SKM-1 treated with dmso at 0.1 percent for 144 hours (cell line): Measurements from ENCODE around the gene ATP6V1A.
"Not testable (repeated sequence)": the region's sequence is repeated elsewhere in the genome, so short reads cannot be mapped to it uniquely, and the experiment has no call there.

Source experiments
- DNase-seq: peaks from one replicate; lab custom pipeline; 2025; ENCODE audit not compliant: unreplicated experiment; lab: John Stamatoyannopoulos, UW

The ATP6V1A gene

DNA sequence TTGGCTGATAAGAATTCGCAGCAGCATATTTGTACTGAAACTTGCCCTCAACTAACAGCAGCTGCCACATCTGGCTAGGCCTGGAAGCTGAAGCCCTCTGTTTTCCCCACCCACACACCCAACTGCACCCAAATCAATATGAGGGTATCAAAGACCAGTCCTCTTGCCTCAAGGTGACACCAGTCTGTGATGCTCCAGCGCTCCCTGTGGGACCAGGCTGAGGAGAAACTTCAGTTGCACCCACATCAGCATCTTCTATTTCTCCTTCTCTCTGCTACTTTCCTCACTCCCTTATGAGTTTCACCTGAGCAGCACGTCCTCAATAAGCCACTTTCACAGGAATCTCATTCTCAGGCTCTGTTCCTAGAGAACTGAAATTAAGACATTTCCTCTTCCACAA lies 73.0 kb downstream of the ATP6V1A start:
- DNase-seq, result no peak

DNA sequence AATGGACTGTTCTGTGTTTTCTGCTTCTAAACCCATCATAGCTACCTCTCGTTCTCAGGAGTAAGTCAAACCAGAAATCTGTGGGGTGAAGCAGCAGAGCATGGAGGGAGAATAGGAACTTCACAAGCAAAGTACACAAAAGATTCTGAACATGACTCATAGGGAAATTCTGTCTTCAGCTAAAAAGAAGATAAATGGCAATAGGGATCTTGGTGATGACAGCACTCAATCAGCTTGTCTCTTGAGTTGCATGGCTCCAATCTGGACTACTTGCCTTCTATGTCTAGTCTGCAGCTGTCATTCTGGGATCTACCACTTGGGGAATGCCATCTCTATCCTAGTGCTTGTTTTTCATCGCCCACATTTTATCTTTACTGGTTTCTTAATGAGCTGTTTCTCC lies 78.3 kb downstream of the ATP6V1A start:
- DNase-seq, result no peak

DNA sequence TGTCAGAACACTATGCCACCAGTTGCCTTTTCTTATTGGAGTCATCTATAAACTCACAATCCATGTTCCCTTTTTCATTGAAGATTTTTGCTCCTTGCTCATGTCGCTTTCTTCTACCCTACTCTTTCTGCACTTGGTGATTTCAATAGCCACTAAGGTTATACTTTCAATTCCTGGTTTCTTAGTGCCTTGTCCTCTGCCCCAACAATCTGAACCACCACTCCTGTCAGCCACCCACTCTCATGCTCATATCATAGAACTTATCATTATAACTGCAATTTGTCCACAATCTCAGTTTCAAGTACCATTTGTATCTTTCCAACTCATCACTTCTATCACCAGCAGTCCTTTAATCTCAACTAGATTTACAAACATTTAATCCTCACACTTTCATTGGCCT lies 81.8 kb downstream of the ATP6V1A start:
- DNase-seq, result no peak

GRCh38 chr3:113829576-113830354 lies 82.9 kb downstream of the ATP6V1A start:
- no peak for DNase-seq

- no peak for DNase-seq
These were observed 84.2 kb downstream of the ATP6V1A start for GRCh38 chr3:113831103-113831355.

DNA sequence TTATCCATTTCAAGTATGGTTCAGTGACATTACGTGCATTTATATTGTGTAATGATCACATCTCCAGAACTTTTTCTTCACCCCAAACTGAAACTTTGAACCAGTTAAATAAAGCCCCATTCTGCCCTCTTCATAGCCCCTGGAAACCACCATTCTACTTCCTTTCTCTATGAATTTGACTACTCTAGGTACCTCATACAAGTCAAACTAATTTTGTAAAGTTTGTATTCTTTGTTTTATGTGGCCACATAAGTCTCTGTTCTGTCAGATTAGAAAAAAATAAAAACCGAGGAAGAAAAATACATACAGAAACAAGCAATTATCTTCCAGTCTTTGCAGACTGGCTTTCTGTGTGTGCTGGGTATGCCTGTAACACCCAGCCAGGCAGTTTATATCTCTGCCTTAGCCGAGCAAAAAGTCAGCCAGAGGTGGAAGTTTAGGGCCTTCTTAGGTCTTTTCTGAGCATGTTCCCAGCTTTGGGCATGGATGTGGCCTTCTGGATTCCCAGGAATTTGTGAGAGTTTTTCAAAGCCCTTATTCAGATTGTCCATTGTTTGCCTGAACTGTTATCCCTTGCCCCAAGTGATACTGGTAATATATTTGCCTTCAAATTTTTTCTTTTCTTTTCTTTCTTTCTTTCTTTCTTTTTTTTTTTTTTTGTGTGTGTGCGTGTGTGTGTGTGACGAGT lies 85.8 kb downstream of the ATP6V1A start:
- DNase-seq, result no peak

DNA sequence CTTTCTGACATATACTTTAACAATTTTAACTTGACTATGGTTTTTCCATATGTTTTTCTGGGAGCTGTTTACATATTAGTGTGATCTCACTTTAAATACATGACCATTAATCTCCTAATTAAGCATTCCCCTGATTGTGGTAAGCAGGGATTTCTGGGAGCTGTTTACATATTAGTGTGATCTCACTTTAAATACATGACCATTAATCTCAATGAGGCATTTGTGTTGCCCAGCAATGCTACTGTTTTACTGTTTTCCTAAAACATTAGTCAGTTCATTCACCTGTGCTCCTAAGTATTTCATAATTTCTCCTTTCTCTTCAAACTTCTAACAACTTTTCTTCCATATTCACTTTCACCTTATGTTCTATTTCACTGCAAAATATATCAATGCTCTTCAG lies 88.1 kb downstream of the ATP6V1A start:
- DNase-seq, result no peak

- peak; percentile 76 for DNase-seq
These were observed 91.9 kb downstream of the ATP6V1A start, which contains the start of gene GRAMD1C for GRCh38 chr3:113838631-113839209. Gene GRAMD1C (plus strand): TSS chr3:113838788. CDS start chr3:113838910, 122 bp downstream.

- no peak for DNase-seq
These were observed 92.7 kb downstream of the ATP6V1A start for GRCh38 chr3:113839551-113839950.

DNA sequence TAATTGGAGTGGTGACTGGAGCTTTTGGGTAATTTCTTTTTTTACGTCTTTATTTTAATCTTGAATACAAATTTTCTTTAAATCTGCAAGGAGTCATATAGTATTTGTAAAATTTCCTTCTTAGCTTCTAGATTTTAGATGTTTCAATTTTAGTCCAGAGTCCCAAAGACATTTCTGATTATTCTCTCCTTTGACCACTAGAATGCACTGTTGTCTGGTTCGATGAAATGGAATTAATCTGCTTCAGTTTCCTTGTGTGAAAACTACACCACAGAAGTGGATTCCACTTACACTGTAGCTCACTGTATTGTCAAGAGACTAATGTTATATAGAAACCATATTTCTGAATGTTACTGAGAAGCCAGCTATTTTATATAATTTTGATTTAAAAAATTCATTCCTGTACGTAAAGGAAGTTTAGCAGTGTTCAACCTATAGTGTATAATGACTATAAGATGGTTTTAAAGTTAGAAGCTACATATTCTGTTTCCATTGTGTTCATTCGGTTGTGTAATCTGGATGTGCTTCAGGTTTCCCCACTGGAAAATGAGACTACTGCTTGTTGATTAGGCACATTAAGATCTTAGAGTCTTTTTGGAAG lies 97.9 kb downstream of the ATP6V1A start:
- peak; percentile 34 for DNase-seq

- DNase-seq, result no peak
These were observed 100.4 kb downstream of the ATP6V1A start for GRCh38 chr3:113847247-113847646.

DNA sequence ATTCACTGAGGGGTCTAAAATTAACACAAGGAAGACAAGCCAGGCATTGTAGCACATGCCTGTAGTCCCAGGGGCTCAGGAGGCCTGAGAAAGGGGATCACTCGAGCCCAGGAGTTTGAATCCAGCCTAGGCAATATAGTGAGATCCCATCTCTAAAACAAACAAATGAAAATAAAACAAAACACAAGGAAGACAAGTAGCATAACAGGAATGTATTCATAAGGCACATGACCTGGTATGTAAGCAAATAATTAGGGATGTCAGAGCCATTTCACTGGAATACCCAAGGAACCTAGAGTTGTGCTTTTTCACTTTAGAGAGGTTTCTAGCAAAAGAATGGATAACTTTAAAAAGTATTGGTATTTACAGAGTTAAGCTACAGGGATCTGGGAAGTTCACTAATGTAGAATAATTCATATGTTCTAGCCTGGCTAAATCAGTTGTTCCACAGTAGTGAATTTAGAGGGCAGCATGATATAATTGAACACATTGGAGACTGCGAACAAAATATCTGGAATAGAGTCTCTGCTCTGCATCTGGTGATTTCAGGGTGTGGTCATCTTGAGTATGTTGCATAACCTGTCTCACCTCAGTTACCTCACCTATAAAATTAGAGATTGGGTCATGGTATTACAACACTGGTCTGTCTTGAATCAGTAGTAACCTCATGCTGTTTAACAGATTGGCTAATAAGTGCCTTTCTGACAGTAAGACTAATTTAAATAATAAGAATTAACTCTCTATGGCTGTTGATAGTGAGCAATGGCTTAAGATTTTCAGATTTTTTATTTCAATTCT lies 101.0 kb downstream of the ATP6V1A start:
- DNase-seq, result no peak

DNA sequence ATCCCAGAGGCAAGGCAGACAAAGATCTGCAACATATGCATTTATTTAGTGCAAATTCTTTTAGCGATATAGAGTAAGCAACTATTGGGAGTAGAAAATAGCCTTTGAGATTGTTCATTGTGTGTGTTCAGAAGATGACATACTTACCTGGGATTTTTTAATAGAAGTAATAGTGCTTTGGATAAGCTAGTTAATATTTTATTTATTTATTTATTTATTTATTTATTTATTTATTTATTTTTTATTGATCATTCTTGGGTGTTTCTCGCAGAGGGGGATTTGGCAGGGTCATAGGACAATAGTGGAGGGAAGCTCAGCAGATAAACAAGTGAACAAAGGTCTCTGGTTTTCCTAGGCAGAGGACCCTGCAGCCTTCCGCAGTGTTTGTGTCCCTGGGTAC lies 102.2 kb downstream of the ATP6V1A start:
- not testable (repeated sequence) for DNase-seq

- not testable (repeated sequence) for DNase-seq
These were observed 103.0 kb downstream of the ATP6V1A start for GRCh38 chr3:113849841-113850240.

DNA sequence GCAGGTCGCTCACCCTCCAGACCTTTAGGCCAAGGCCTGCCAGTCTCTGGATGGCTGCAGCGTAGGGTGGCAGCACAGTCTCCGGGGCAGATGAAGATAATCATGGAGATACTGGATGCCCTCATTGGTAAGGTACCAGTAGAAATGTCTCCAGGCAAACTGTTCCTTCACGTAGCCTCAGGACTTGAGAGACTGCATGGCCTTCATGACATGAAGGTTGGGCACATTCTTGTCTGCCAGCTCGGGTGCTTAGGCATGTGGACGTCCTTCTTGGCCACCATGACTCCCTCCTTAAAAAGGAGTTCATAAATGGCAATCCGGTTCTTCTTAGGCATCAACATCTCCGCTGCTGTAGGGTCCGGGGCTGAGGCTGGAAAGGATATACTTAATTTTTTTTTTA lies 103.6 kb downstream of the ATP6V1A start:
- DNase-seq, result not testable (repeated sequence)

GRCh38 chr3:113852506-113852905 lies 105.7 kb downstream of the ATP6V1A start:
- no peak for DNase-seq
